IPS-20b (cell line): ENCODE results near the gene NPTX1.
A peak's percentile ranks its signal among the peaks of the same experiment; 100 is the strongest.

ENCODE experiments used
- H3K27ac ChIP-seq: one replicate; pipeline ENCODE4 v1.5.1; 2013; ENCODE audit warnings: low read length
- H3K27me3 ChIP-seq: 2 replicates; pipeline ENCODE4 v1.6.1; 2013; ENCODE audit warnings: mild to moderate bottlenecking, low read length, inconsistent platforms; ENCODE audit not compliant: insufficient read depth
- H3K36me3 ChIP-seq: 2 replicates; pipeline ENCODE4 v1.6.1; 2013; ENCODE audit warnings: low read depth, mild to moderate bottlenecking, inconsistent platforms, low read length, moderate library complexity; ENCODE audit not compliant: insufficient read depth
- H3K4me1 ChIP-seq: 2 replicates; pipeline ENCODE4 v1.6.1; 2013; ENCODE audit warnings: mild to moderate bottlenecking, control low read depth, inconsistent platforms, low read length, moderate library complexity; ENCODE audit not compliant: insufficient read depth
- H3K4me3 ChIP-seq: 2 replicates; pipeline ENCODE4 v1.5.1; 2013; ENCODE audit warnings: mild to moderate bottlenecking, low read length, inconsistent platforms
- H3K9ac ChIP-seq: 2 replicates; pipeline ENCODE4 v1.6.1; 2013; ENCODE audit warnings: low read depth, mild to moderate bottlenecking, inconsistent platforms, low read length, moderate library complexity
- H3K9me3 ChIP-seq: 2 replicates; pipeline ENCODE4 v1.6.1; 2013; ENCODE audit warnings: mild to moderate bottlenecking, low read depth, low read length, inconsistent platforms; ENCODE audit not compliant: insufficient read depth

The NPTX1 gene

GRCh38 chr17:80453998-80454556 is 22.3 kb downstream of the NPTX1 start:
- peak overlapping the region; percentile 98 for H3K9ac ChIP-seq

GRCh38 chr17:80453126-80453997 is 23.0 kb downstream of the NPTX1 start:
- H3K27me3 ChIP-seq: peaks cover 40% of the 10 kb centered on the region
- no peaks in the 10 kb centered on the region for H3K9me3 ChIP-seq
- H3K4me3 ChIP-seq: peak overlapping the region; percentile 86
- peak overlapping the region; percentile 98; the same call in 1 of the 2 replicates for H3K9ac ChIP-seq
- H3K27ac ChIP-seq: no peak overlapping the region
- H3K4me1 ChIP-seq: peaks cover 3% of the 10 kb centered on the region; the same call in 1 of the 2 replicates
- no peaks in the 10 kb centered on the region for H3K36me3 ChIP-seq

More at GRCh38 chr17:80453998-80454556, 22.3 kb downstream of the NPTX1 start:
- Histone ChIP-seq H3K9me3 (no peaks in the 10 kb centered on the region), H3K27ac (peak overlapping the region; percentile 40), H3K36me3 (no peaks in the 10 kb centered on the region), H3K27me3 (peaks cover 47% of the 10 kb centered on the region), H3K4me1 (peaks cover 3% of the 10 kb centered on the region; the same call in 1 of the 2 replicates), H3K4me3 (peak overlapping the region; percentile 86)

- Histone ChIP-seq H3K36me3 (no peaks in the 10 kb centered on the region), H3K9ac (no peak overlapping the region), H3K4me1 (peaks cover 3% of the 10 kb centered on the region; the same call in 1 of the 2 replicates), H3K9me3 (no peaks in the 10 kb centered on the region), H3K27me3 (peaks cover 30% of the 10 kb centered on the region), H3K4me3 (no peak overlapping the region), H3K27ac (no peak overlapping the region)
These were observed 24.1 kb downstream of the NPTX1 start for GRCh38 chr17:80452173-80452915.

- no peaks in the 10 kb centered on the region for H3K36me3 ChIP-seq
- peaks cover 3% of the 10 kb centered on the region; the same call in 1 of the 2 replicates for H3K4me1 ChIP-seq
- H3K4me3 ChIP-seq: no peak overlapping the region
- H3K9ac ChIP-seq: no peak overlapping the region
- H3K27ac ChIP-seq: no peak overlapping the region
- H3K9me3 ChIP-seq: no peaks in the 10 kb centered on the region
- peaks cover 19% of the 10 kb centered on the region for H3K27me3 ChIP-seq
These were observed 25.2 kb downstream of the NPTX1 start for GRCh38 chr17:80451104-80451775.

- H3K27ac ChIP-seq: no peak overlapping the region
- H3K27me3 ChIP-seq: peaks cover 12% of the 10 kb centered on the region
- H3K9me3 ChIP-seq: no peaks in the 10 kb centered on the region
- no peaks in the 10 kb centered on the region for H3K4me1 ChIP-seq
- no peak overlapping the region for H3K4me3 ChIP-seq
- no peak overlapping the region for H3K9ac ChIP-seq
- H3K36me3 ChIP-seq: no peaks in the 10 kb centered on the region
These were observed 26.4 kb downstream of the NPTX1 start for GRCh38 chr17:80449930-80450576.

- H3K9ac ChIP-seq: no peak overlapping the region
- H3K36me3 ChIP-seq: no peaks in the 10 kb centered on the region
- H3K27me3 ChIP-seq: peaks cover 17% of the 10 kb centered on the region
- H3K9me3 ChIP-seq: no peaks in the 10 kb centered on the region
- no peak overlapping the region for H3K4me3 ChIP-seq
- H3K27ac ChIP-seq: no peak overlapping the region
- no peaks in the 10 kb centered on the region for H3K4me1 ChIP-seq
These were observed 27.0 kb downstream of the NPTX1 start for GRCh38 chr17:80449194-80449929.

GRCh38 chr17:80447790-80448189 is 28.6 kb downstream of the NPTX1 start:
- H3K9me3 ChIP-seq: no peaks in the 10 kb centered on the region
- H3K27ac ChIP-seq: no peak overlapping the region
- no peak overlapping the region for H3K4me3 ChIP-seq
- no peaks in the 10 kb centered on the region for H3K4me1 ChIP-seq
- no peak overlapping the region for H3K9ac ChIP-seq
- peaks cover 22% of the 10 kb centered on the region for H3K27me3 ChIP-seq
- H3K36me3 ChIP-seq: no peaks in the 10 kb centered on the region

GRCh38 chr17:80446645-80447405 is 29.6 kb downstream of the NPTX1 start:
- H3K9ac ChIP-seq: no peak overlapping the region

GRCh38 chr17:80445726-80446110 is 30.7 kb downstream of the NPTX1 start:
- Histone ChIP-seq H3K9ac (no peak overlapping the region), H3K9me3 (no peaks in the 10 kb centered on the region), H3K4me1 (no peaks in the 10 kb centered on the region), H3K36me3 (no peaks in the 10 kb centered on the region), H3K27ac (no peak overlapping the region), H3K4me3 (no peak overlapping the region), H3K27me3 (peaks cover 31% of the 10 kb centered on the region)

More at GRCh38 chr17:80446645-80447405, 29.6 kb downstream of the NPTX1 start:
- Histone ChIP-seq H3K9me3 (no peaks in the 10 kb centered on the region), H3K36me3 (no peaks in the 10 kb centered on the region), H3K4me3 (no peak overlapping the region), H3K27ac (no peak overlapping the region), H3K27me3 (peaks cover 29% of the 10 kb centered on the region), H3K4me1 (no peaks in the 10 kb centered on the region)
